Smooth muscle cell (in vitro differentiated cells): ENCODE results near the gene MAPKAPK2. TPM values are rescaled to one million over a fixed set of nuclear protein-coding genes. Genes with fewer than 3 reads are reported as not detected.

ENCODE experiments used
- DNase-seq: peaks from one replicate; lab custom pipeline; 2025; ENCODE audit not compliant: unreplicated experiment; lab: John Stamatoyannopoulos, UW
- H2AFZ ChIP-seq: fragments of 200-600 bp; sonication (generic); 2 replicates; pipeline ENCODE4 v1.6.0; 2016; ENCODE audit warnings: antibody characterized with exemption, low read depth, mild to moderate bottlenecking
- H3F3A ChIP-seq: fragments of 200-600 bp; sonication (generic); 2 replicates; pipeline ENCODE4 v1.6.0; 2017; ENCODE audit warnings: antibody characterized with exemption, low read depth
- H3K27ac ChIP-seq: fragments of 200-600 bp; sonication (generic); 2 replicates; pipeline ENCODE4 v1.5.1; 2016; ENCODE audit warnings: low read depth, mild to moderate bottlenecking
- H3K27me3 ChIP-seq: fragments of 200-600 bp; sonication (generic); 2 replicates; pipeline ENCODE4 v1.6.1; 2016; ENCODE audit warnings: low read depth, mild to moderate bottlenecking
- H3K36me3 ChIP-seq: fragments of 200-600 bp; sonication (generic); 2 replicates; pipeline ENCODE4 v1.5.1; 2016; ENCODE audit warnings: low read depth
- H3K4me1 ChIP-seq: fragments of 200-600 bp; sonication (generic); 2 replicates; pipeline ENCODE4 v1.5.1; 2016; ENCODE audit warnings: low read depth
- H3K4me2 ChIP-seq: fragments of 200-600 bp; sonication (generic); 2 replicates; pipeline ENCODE4 v1.6.0; 2016; ENCODE audit warnings: mild to moderate bottlenecking
- H3K4me3 ChIP-seq: fragments of 200-600 bp; sonication (generic); 2 replicates; pipeline ENCODE4 v1.5.1; 2016; ENCODE audit warnings: mild to moderate bottlenecking
- H3K79me2 ChIP-seq: fragments of 200-600 bp; sonication (generic); 2 replicates; pipeline ENCODE4 v1.6.0; 2016; ENCODE audit warnings: low read depth, mild to moderate bottlenecking
- H3K9ac ChIP-seq: fragments of 200-600 bp; sonication (generic); 2 replicates; pipeline ENCODE4 v1.6.0; 2016; ENCODE audit warnings: low read depth
- H3K9me3 ChIP-seq: fragments of 200-600 bp; sonication (generic); replicated peaks from 2 replicates; pipeline ENCODE4 v1.5.1; 2016; ENCODE audit warnings: low read depth
- H4K20me1 ChIP-seq: fragments of 200-600 bp; sonication (generic); 2 replicates; pipeline ENCODE4 v1.6.0; 2016; ENCODE audit warnings: low read depth
- CTCF ChIP-seq: fragments of 200-600 bp; sonication (generic); IDR thresholded peaks from 2 replicates; pipeline ENCODE4 v1.5.1; 2017; ENCODE audit warnings: borderline replicate concordance, mild to moderate bottlenecking, antibody characterized with exemption; ENCODE audit not compliant: insufficient read depth, poor library complexity, severe bottlenecking
- WGBS: methylation state at CpG from one replicate; pipeline ENCODE4 v1.1.7; 2016; ENCODE audit warnings: low lambda C conversion rate; 5-methylcytosine and 5-hydroxymethylcytosine counted together
- polyA plus RNA-seq: library from polyadenylated mRNA; unstranded; fragments of >200 nt; fragmentation: Nextera tagmentation; extraction: Ambion mirVana; gene quantifications from 2 replicates; pipeline ENCODE4 v1.2.1, GENCODE V29; 2016
- total RNA-seq: library from RNA; depleted of rRNA; stranded (reverse); fragments of >200 nt; gene quantifications from 2 replicates; pipeline ENCODE4 v1.2.3, GENCODE V29; 2014

Gene MAPKAPK2
- total and polyA plus RNA-seq, 2 experiments from 2014 or later = 14.3 to 40.9 TPM

DNA sequence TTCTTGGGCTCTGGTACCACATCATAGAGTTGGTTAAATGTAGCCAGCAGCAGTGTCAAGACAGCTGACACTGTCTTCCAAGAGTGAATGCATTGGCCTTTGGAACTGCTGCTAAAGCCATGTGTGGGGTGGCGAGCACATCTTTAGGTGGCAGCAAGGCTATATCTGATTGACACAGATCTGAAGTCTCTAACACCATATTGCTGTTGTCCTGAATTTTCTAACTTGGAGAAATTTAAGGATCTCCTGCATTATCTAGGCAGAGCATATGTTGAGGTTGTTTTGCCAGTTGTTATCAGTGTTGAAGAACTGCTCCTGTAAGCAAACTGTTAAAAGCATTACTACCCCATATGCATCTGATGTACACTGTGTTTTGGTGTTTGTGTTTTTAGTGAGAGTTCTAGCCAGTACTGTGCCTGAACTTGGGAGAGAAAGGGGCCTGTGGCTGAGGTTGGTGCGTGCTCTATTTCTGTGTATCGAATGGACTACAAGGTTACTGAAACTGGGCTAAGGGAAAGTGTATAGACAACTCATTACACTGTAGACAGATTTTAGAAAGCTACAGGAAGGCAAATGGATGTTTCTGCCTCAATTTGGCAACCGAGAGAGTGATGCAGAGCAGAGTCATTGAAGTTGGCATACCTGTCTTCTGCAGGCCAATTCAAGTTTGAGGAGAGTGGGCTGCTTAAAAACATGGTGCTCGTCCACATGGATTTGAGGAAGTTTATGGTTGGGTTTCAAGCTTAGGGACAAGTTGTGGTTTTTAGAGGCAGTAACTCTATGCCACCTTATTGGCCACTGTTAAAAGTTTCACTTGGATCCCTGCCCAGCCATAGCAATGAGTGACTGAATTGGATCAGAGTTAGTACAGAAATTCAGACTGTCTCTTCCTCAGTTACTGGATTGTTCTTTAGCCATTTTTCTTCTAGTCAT lies 32.5 kb upstream of the MAPKAPK2 start:
- Histone ChIP-seq H3K27me3 (peaks cover 1% of the 10 kb centered on the region), H3F3A (no peaks in the 10 kb centered on the region), H3K36me3 (peaks cover 9% of the 10 kb centered on the region), H3K4me3 (no peak overlapping the region), H3K79me2 (no peaks in the 10 kb centered on the region), H2AFZ (no peak overlapping the region), H3K9me3 (no peaks in the 10 kb centered on the region), H3K27ac (no peak overlapping the region), H3K9ac (no peak overlapping the region), H4K20me1 (no peaks in the 10 kb centered on the region), H3K4me2 (no peak overlapping the region), H3K4me1 (no peaks in the 10 kb centered on the region)
- no peak for TF ChIP-seq CTCF
- no peak for DNase-seq
- 98% methylated on average over 5 of the region's 5 CpGs for WGBS

DNA sequence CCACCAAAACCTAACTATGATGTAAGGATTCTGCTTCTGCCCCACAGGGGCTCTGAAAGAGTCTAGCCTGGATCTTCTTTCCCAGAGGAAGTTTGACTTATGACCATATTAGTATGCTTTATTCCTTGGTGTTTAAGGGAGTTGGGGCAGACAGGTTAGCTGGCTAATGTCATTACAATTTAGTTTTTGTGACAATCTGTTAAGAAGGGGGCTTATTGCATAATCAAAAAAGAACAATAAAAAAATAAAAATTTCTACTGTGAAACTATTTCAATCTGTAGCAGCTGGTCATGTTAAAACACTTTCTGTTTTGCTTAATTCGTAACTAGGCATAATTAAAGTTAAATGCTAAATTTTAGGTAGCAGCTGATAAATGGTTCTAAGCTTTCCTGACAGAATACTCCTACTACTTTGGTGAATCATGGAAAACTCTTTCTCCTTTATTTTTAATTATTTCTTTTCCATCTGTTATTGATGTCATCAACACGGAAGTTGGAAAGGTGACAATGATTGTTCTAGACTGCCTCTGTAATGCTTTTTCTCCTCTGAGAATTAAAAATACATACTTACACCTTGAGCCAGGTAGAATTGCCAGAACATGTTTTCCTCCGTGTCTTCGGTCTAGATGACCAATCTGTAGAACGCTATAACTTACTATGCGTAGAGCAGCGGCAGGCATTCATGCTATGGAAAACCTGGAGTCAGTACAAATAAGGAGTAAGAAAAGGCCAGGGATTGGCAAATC lies 30.8 kb upstream of the MAPKAPK2 start:
- Histone ChIP-seq H3K36me3 (peaks cover 4% of the 10 kb centered on the region), H4K20me1 (no peaks in the 10 kb centered on the region), H3K27ac (no peak overlapping the region), H3K9me3 (no peaks in the 10 kb centered on the region), H2AFZ (no peak overlapping the region), H3K79me2 (no peaks in the 10 kb centered on the region), H3K9ac (no peak overlapping the region), H3K27me3 (peaks cover 9% of the 10 kb centered on the region), H3K4me1 (peaks cover 11% of the 10 kb centered on the region), H3F3A (no peaks in the 10 kb centered on the region), H3K4me3 (no peak overlapping the region), H3K4me2 (no peak overlapping the region)
- DNase-seq = no peak
- TF ChIP-seq CTCF = no peak
- 94% methylated on average over 7 of the region's 7 CpGs for WGBS

DNA sequence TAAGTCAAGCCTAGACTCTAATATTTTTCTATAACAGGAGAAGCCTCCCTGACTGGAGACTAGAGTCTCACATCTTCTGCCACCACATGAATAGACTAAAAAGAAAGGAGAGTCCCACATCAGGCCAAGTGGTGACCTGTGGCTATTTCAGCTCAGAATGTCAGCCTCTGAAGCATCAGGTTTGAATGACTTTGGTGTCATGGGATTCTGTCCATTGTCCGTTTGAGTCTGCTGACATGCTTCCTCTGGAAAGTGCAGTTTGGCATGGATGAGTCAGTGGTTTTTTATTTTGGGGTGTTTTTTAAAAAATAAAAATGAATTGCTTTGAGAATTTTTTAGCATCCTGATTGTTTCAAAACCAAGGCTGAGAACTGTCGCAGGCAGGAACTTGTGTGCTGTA lies 29.9 kb upstream of the MAPKAPK2 start:
- Histone ChIP-seq H3K36me3 (peaks cover 4% of the 10 kb centered on the region), H2AFZ (no peak overlapping the region), H3K27ac (no peak overlapping the region), H3F3A (no peaks in the 10 kb centered on the region), H3K4me2 (no peak overlapping the region), H4K20me1 (no peaks in the 10 kb centered on the region), H3K9ac (no peak overlapping the region), H3K4me3 (no peak overlapping the region), H3K79me2 (no peaks in the 10 kb centered on the region), H3K27me3 (peaks cover 9% of the 10 kb centered on the region), H3K9me3 (no peaks in the 10 kb centered on the region), H3K4me1 (peaks cover 15% of the 10 kb centered on the region)
- DNase-seq = no peak
- WGBS = 85% methylated on average over 2 of the region's 2 CpGs
- no peak for TF ChIP-seq CTCF
